Lower leg skin (tissue), 4 donors: ENCODE results near the gene PRPSAP2. TPM values are rescaled to one million over a fixed set of nuclear protein-coding genes. Genes with fewer than 3 reads are reported as not detected.

Experiments
- DNase-seq, 2 donors: peaks; one replicate each; pipeline ENCODE4 v3.0.0-alpha.2; 2019; ENCODE audit warnings: low spot score in 2 of 2
- H3K4me3 ChIP-seq: fragments of 200-600 bp; sonication (generic); 2 replicates; pipeline ENCODE4 v1.5.1; 2017; ENCODE audit warnings: mild to moderate bottlenecking, low read depth; ENCODE audit not compliant: poor library complexity, severe bottlenecking
- POLR2A ChIP-seq, 2 donors: fragments of 450-650 bp; IDR thresholded peaks; one replicate each; pipeline ENCODE4 v1.6.1; 2016 to 2017; ENCODE audit warnings: antibody characterized with exemption in 2 of 2, mild to moderate bottlenecking in 1 of 2, moderate library complexity in 1 of 2
- WGBS, 2 donors: methylation state at CpG; one replicate each; pipeline ENCODE4 v1.1.5; 2018; 5-methylcytosine and 5-hydroxymethylcytosine counted together
- intact Hi-C: fragments of 100-400 bp; cut with DNase I; formaldehyde crosslinking; loops from one replicate; pipeline ENCODE4 v1.15.0; 2023; ENCODE audit warnings: low total_unique reads
- total RNA-seq, 4 donors: library from RNA; depleted of rRNA; stranded (reverse); fragments of >200 nt; gene quantifications; one replicate each; pipeline ENCODE4 v1.1.0, GENCODE V29; 2016
- TF ChIP-seq, protein P1 (sequence below), 3 donors: fragments of 450-650 bp; IDR thresholded peaks; one replicate each; pipeline ENCODE4 v1.5.1; 2016; ENCODE audit warnings: antibody characterized with exemption in 3 of 3, mild to moderate bottlenecking in 3 of 3, moderate library complexity in 2 of 3

PRPSAP2 gene
- total RNA-seq, 4 donors from 2014 or later: 16.3 to 27.3 (median 23.0) TPM

DNA sequence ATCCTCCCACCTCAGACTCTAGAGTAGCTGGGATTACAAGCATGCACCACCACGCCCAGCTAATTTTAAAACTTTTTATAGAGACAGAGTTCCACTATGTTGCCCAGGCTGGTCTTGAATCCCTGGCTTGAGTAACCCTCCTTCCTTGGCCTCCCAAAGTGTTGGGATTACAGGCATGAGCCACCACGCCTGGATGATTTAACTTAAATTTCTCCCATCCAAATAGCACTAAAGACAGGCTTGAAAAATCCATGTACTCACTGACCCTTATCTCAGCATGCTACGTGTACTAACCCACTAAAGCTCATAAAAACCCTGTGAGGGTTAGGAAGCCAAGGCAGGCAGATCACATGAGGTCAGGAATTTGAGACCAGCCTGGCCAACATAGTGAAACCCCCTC is 98.7 kb downstream of the PRPSAP2 start:
- intact Hi-C loops: no loop called here
- 87 to 88% methylated on average over 3 of the region's 3 CpGs for WGBS, 2 donors
- DNase-seq: no peak
- no peak for TF ChIP-seq POLR2A (IDR thresholded peaks at IDR 0.05)
- TF ChIP-seq, protein P1, sequence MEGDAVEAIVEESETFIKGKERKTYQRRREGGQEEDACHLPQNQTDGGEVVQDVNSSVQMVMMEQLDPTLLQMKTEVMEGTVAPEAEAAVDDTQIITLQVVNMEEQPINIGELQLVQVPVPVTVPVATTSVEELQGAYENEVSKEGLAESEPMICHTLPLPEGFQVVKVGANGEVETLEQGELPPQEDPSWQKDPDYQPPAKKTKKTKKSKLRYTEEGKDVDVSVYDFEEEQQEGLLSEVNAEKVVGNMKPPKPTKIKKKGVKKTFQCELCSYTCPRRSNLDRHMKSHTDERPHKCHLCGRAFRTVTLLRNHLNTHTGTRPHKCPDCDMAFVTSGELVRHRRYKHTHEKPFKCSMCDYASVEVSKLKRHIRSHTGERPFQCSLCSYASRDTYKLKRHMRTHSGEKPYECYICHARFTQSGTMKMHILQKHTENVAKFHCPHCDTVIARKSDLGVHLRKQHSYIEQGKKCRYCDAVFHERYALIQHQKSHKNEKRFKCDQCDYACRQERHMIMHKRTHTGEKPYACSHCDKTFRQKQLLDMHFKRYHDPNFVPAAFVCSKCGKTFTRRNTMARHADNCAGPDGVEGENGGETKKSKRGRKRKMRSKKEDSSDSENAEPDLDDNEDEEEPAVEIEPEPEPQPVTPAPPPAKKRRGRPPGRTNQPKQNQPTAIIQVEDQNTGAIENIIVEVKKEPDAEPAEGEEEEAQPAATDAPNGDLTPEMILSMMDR (IDR thresholded peaks at IDR 0.05): no peak
- H3K4me3 ChIP-seq: no peak overlapping the region

DNA sequence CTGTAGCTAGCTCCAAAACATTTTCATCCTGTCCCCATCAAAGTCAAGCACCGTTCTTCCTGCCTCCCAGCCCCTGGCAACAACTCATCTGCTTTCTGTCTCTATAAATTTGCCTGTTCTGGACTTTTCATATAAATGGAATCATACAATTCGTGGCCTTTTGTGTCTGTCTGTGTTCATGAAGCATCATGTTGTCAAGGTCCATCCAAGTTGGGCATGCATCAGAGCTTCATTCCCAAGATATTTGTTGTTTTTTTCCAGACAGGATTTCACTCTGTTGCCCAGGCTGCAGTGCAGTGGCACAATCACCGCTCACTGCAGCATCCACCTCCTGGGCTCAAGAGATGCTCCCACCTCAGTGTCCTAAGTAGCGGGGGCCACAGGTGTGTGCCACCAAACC is 99.9 kb downstream of the PRPSAP2 start:
- no peak for DNase-seq
- 82 to 87% methylated on average over 4 of the region's 4 CpGs for WGBS, 2 donors
- TF ChIP-seq, protein P1 (IDR thresholded peaks at IDR 0.05): no peak
- no peak for TF ChIP-seq POLR2A (IDR thresholded peaks at IDR 0.05)
- H3K4me3 ChIP-seq: no peak overlapping the region
- intact Hi-C loops: no loop called here

DNA sequence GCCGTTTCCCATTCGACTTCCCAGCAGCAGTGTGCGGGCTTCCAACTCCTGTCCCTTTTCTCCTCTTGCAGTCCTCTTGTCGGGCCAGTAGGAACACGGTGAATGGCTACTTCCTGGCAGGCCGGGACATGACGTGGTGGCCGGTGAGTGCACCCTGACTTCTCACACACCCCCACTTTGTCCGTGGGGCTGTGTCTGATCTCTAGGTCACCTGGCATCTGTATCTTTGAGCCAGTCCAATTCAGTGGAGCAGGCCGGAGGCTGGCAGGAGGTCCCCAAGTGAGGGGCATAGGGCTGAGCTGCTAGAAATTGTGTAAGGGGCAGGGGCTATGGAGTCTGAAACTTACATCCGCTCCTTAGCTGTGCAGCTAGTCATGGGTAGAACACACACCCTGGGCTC is 100.7 kb downstream of the PRPSAP2 start:
- intact Hi-C loops: no loop called here
- DNase-seq: no peak
- 88 to 89% methylated on average over 11 of the region's 11 CpGs for whole genome bisulfite sequencing, 2 donors
- H3K4me3 ChIP-seq: no peak overlapping the region
- TF ChIP-seq, protein P1 (IDR thresholded peaks at IDR 0.05): no peak
- TF ChIP-seq POLR2A (IDR thresholded peaks at IDR 0.05): no peak

DNA sequence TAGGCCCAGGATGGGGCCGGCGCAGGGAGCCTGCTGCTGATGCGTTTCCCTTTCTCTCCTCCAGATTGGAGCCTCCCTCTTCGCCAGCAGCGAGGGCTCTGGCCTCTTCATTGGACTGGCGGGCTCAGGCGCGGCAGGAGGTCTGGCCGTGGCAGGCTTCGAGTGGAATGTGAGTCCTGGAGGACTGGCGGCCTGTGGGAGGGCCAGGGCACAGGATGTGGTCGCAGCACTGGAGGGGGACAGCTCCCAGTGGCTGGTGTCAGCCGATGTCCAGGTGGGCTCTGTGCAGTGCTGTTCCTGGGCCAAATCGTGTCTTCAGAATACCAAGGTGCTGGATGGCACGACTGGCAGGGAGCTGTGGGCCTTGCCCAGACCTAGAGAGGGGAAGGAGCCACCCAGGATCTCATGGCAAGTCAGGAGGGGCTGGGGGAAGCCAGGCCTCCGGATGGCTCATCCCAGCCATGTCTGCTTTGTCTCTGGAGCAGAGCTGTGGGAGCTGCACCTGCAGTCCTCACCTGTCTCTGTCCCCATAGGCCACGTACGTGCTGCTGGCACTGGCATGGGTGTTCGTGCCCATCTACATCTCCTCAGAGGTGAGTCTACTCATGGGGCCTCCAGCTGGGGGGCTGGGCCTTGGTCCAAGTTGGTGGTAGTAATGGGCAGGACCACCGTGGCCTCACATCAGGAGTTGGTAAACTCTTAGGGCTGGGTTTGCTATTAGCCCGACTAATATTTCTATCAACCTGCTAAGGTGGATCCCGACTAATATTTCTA is 101.3 kb downstream of the PRPSAP2 start:
- no peak for TF ChIP-seq POLR2A (IDR thresholded peaks at IDR 0.05)
- TF ChIP-seq, protein P1 (IDR thresholded peaks at IDR 0.05): no peak
- no peak for DNase-seq
- intact Hi-C loops: no loop called here
- H3K4me3 ChIP-seq: no peak overlapping the region
- 84 to 88% methylated on average over 17 to 22 of the region's 22 CpGs for WGBS, 2 donors

DNA sequence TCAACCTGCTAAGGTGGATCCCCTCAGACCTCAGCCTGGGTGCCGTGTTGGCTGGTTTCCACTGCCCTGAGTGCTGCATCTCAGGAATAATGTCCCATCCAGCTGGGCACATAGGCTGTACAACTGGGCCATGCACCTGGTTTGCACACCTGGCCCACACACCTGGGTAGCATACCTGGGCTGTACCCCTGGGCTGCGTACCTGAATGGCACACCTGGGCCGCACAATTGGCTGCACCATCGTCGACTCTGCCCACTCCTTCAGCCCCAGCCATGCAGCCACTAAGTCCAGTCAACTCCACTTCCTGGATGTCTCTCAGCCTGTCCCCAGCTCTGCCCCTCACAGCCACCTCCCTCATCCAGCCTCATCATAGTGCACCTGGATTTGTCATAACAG is 101.9 kb downstream of the PRPSAP2 start:
- TF ChIP-seq, protein P1 (IDR thresholded peaks at IDR 0.05): no peak
- no peak for TF ChIP-seq POLR2A (IDR thresholded peaks at IDR 0.05)
- WGBS, 2 donors: 90 to 94% methylated on average over 5 of the region's 5 CpGs
- H3K4me3 ChIP-seq: no peak overlapping the region
- intact Hi-C loops: no loop called here
- DNase-seq: no peak

DNA sequence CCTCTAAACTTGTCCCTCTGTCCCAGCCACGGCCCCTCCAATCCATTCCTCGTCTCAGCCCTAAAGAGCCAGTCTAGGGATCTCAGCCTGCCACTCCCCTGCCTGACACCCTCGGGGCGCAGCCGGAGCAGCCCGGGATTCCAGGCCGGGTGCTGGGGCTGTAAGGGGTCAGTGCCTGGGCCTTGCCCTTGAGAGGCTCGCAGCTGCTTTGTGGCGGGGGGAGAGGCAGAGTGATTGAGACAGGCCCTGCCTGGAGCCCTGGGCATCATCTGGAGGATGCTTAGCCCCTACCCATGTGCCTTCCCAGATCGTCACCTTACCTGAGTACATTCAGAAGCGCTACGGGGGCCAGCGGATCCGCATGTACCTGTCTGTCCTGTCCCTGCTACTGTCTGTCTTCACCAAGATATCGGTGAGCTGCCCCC is 102.3 kb downstream of the PRPSAP2 start:
- 82 to 86% methylated on average over 15 of the region's 15 CpGs for WGBS, 2 donors
- TF ChIP-seq, protein P1 (IDR thresholded peaks at IDR 0.05): no peak
- no peak overlapping the region for H3K4me3 ChIP-seq
- DNase-seq: no peak
- intact Hi-C loops: no loop called here
